HepG2 (cell line): ENCODE measurements around the gene ATP6V0E1.
A peak's percentile ranks its signal among the peaks of the same experiment; 100 is the strongest.

ENCODE experiments used
- EZH2 ChIP-seq: conservative IDR thresholded peaks from 2 replicates; pipeline ENCODE4 v1.6.1; 2012; ENCODE audit warnings: mild to moderate bottlenecking, low read depth, low read length, moderate library complexity
- FOXA1 ChIP-seq, 2 experiments: fragments of 450-650 bp in 1 of 2; sonication (generic) in 1 of 2; formaldehyde crosslinking in 1 of 2; IDR thresholded peaks; 2 replicates each; pipeline versions ENCODE4 v1.4.0 to v1.6.1; 2016 to 2020; ENCODE audit warnings: missing genetic modification reagents in 1 of 2
- KLF9 ChIP-seq: IDR thresholded peaks from 2 replicates; pipeline ENCODE4 v1.6.1; 2016; ENCODE audit warnings: low read depth
- MYC ChIP-seq: sonication (generic); formaldehyde crosslinking; IDR thresholded peaks from 2 replicates; pipeline ENCODE4 v1.9.0; 2021; ENCODE audit warnings: missing genetic modification reagents, borderline replicate concordance
- NR1H2 ChIP-seq: sonication (generic); formaldehyde crosslinking; IDR thresholded peaks from 2 replicates; pipeline ENCODE4 v1.8.1; 2022; ENCODE audit warnings: low read depth, missing genetic modification reagents, borderline replicate concordance
- RXRA ChIP-seq: sonication (generic); formaldehyde crosslinking; IDR thresholded peaks from 2 replicates; pipeline ENCODE4 v1.5.1; 2020; ENCODE audit warnings: missing genetic modification reagents
- ZFP36 ChIP-seq: fragments of 150-350 bp; IDR thresholded peaks from 2 replicates; pipeline ENCODE4 v1.6.1; 2018; ENCODE audit warnings: borderline replicate concordance, low read length, low read depth; ENCODE audit not compliant: partially characterized antibody
- ZNF263 ChIP-seq: sonication (generic); formaldehyde crosslinking; IDR thresholded peaks from 2 replicates; pipeline ENCODE4 v1.4.0; 2020; ENCODE audit warnings: missing genetic modification reagents

- TF ChIP-seq ZNF263 (CRISPR knock-in tag): no peak
- no peak for TF ChIP-seq MYC (CRISPR knock-in tag)
- no peak for TF ChIP-seq EZH2
- TF ChIP-seq ZFP36: no peak
- no peak for TF ChIP-seq KLF9 (CRISPR knock-in tag)
- no peak for TF ChIP-seq NR1H2 (CRISPR knock-in tag)
- TF ChIP-seq RXRA (CRISPR knock-in tag): 0 out of 2 replicates have a peak, but pooled peaks have one; percentile 38
- TF ChIP-seq FOXA1 (IDR thresholded peaks at IDR 0.05): no peak
- peak; percentile 60 for TF ChIP-seq FOXA1 (CRISPR knock-in tag; IDR thresholded peaks at IDR 0.05)
These were observed 61.9 kb downstream of the ATP6V0E1 start for GRCh38 chr5:173045474-173045873.
